Measurements from ENCODE around the gene CXCR6.

GRCh38 chr3:45894015-45894414 is 49.2 kb upstream of the CXCR6 start:
- TF ChIP-seq EZH2 (IDR thresholded peaks at IDR 0.05; ENCODE audit: low read depth, unreplicated experiment) (no peak), REST (IDR thresholded peaks at IDR 0.05; ENCODE audit: unreplicated experiment) (no peak), CTCF (conservative IDR thresholded peaks at IDR 0.05; ENCODE audit: low read depth in 2 of 2) (no peak), ETS1 (IDR thresholded peaks at IDR 0.05) (no peak), CREB1 (CRISPR knock-in tag; IDR thresholded peaks at IDR 0.05; ENCODE audit: low read depth) (no peak)

All from GM23338 (cell line).